Measurements from ENCODE around the gene OSBPL6.

OSBPL6 gene

GRCh38 chr2:178275600-178275999, 81.3 kb downstream of the OSBPL6 start:
- DNase-seq: no peak

DNA sequence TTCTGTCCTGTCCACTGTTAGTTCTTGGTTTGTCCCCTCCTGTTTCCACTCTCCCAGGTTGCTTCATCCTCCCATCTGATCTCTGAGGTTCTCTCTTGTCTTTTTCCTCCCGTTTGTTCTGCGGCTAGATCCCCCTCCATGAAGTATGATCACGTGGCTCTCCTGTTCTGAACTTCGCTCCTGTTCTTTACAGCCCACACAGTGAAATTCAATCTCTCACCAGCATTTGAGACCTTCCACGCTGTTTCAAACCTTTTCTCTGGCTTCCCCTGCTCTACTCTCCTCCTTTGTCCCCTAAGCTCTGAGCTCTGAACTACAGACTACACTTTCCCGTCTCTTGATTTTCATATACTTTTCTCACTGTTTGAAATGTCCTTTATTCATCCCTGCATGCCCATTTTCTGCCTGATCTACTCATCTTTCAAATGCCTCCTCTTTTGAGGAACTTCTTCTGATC, 83.5 kb downstream of the OSBPL6 start:
- DNase-seq: no peak

DNA sequence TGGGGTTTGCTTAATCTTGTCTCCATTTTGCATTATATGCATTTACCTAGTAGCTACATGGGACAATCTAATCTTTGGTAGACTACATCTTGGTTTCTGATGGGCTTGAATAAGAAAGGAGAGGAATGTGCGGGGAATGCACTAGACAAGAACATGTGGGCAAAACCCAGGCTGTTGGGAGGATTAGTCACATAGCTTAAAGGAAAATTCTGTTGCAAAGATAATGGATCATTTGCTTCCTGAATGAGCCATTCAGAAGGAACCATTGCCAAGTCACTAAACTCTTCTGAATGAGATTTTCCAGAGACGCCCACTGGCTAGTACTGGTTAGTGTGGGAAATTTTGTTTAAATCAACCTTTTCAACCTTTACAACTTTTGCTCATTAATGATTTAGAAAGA, 84.8 kb downstream of the OSBPL6 start:
- DNase-seq: no peak

DNA sequence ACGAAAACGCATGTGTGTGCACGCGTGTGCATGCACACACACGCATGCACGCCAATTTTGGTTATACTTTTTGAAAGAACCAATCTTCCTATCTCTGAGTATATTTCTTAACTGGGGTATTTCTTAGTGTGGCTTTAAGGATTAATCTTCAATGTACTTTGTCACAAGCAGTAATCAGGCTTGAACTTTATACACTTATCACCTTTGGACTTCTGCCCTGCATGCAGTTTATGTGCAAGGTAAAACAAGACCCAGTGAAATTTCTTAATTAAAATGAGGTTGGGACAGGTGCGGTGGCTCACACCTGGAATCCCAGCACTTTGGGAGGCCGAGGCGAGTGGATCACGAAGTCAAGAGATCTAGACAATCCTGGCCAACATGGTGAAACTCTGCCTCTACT, 85.3 kb downstream of the OSBPL6 start:
- DNase-seq: no peak

GRCh38 chr2:178280244-178280852, 86.0 kb downstream of the OSBPL6 start:
- no peak for DNase-seq

DNA sequence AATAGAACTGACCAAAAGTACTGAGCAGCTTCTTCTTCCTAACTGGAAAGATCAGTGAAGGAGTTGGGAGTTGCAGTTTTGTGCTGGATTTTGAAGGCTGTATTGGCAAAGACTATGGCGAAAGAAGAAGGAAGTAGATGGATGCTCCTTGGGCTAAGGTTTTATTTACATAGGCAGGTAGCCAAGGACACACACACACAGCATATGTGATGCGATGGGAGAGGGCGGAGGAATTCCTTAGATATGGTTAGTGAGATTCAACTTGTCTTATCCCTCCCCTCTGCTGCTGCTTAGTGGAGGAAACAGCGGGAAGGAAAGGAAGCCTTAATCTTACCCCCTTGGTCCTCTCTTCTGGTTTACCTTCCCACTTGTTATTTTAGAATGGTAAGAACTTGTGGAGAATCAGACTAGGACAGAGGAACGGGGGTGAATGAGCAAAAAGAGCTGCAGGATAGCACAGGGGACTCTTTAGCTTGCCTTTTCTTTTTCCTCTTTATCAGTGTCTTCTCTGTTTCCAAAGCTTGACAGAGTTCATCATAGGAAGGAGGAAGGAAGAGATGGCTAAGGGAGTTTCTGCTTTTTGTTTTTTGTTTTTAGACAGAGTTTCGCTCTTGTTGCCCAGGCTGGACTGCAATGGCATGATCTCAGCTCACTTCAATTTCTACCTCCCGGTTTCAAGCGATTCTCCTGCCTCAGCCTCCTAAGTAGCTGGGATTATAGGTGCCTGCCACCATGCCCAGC, 87.9 kb downstream of the OSBPL6 start:
- DNase-seq: no peak

DNA sequence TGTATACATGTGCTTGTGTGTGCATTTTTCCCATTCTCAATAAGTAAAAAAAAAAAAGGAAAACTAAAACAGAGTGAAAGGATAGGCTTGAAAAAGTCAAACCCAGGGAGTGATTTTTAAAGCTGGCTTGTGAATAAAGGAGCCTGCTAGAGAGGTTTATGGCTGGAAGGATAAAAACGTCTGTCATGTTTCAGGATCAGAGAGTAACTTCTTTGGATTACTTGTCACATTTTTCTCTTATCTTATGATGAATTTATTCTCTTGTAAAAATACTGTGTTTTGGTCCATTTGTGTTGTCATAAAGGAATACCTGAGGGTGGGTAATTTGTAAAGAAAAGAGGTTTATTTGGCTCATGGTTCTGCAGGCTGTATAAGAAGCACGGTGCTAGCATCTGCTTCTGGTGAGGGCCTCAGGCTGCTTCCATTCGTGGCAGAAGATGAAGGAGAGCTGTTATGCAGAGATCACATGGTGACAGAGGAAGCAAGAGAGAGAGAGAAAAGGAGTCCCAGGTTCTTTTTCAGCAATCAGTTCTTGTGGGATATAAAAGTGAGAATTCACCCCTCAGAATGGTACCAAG, 89.1 kb downstream of the OSBPL6 start:
- DNase-seq: no peak

DNA sequence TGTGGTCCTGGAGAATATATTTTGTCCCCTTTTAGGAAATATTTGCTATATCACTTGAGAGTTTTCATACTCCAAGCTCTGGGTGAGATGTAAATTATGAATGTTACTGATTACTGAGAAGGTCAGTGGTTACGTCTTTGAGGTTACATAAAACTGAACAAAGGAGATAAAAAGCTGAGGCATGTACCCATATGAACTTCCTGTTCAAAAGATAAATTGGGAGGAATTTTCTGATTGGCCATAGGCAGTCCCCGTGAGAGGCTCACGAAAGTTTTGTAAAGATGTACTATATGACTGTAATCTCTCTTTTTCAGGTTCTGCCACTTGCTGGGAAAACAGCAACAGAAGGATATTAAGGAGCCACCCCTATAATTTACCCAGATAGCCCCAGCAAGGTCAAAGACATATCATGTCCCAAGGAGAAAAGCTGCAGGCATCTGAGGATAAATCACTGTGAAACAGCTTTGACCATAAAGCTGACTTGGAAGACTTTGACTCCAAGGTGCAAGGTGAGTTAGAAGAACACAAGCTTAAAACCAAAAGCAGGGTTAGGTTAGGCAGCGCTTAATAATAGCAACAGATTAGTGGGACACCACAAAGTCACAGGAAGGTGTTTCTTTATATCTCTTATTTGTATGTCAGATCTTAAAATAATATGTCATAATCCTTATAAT, 90.4 kb downstream of the OSBPL6 start:
- DNase-seq: no peak

DNA sequence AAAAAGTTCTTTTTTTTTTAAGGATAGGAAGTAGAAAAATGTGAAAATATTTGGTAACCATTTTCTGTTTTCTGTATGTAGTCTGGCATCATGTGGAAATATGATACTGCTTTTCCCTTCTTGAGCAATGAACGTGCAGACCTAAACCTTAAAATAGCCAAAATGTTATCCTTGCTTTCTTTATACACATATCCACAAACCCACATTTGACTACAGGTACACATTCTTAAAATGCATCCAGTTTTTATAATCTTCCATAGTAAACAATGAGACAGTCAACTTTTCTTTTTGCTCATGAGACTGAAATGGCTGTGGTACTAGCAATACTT, 90.9 kb downstream of the OSBPL6 start:
- DNase-seq: no peak

- no peak for DNase-seq
Measured at GRCh38 chr2:178286636-178287035, 92.3 kb downstream of the OSBPL6 start.

GRCh38 chr2:178287652-178288344, 93.5 kb downstream of the OSBPL6 start:
- no peak for DNase-seq

DNA sequence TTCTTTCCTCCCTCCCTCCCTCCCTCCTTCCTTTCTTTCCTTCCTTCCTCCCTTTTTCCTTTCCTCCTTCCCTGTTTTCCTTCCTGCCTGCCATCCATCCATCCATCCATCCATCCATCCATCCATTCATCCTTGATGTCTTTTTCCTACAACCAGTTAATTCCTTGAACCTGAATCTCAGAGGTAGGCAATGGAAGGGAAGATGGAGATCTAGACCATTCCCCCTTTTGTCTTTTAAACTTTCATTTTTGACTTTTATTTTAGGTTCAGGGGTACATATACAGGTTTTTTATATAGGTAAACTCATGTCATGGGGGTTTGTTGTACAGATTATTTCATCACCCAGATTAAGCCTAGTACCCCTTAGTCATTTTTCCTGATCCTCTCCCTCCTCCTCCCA, 97.4 kb downstream of the OSBPL6 start:
- DNase-seq: no peak

GRCh38 chr2:178292586-178292985, 98.3 kb downstream of the OSBPL6 start:
- no peak for DNase-seq

DNA sequence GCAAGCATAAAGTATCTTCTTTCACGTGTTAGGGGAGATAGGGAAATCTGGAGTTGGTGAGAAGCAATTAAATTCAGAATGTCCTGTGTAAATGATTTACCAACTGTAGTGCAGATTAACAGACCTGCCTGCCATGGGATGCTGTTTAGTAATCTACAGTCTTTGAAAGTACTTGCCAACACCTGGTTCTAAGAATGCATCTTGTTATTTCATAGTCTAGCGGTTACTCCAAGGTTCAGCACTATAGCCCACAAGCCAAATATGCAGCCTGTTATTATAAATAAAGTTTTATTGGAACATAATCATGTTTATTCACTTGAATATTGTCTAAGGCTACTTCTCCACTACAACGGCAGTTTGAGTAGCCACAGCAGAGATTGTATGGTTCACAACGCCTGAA, 100.8 kb downstream of the OSBPL6 start:
- no peak for DNase-seq

DNA sequence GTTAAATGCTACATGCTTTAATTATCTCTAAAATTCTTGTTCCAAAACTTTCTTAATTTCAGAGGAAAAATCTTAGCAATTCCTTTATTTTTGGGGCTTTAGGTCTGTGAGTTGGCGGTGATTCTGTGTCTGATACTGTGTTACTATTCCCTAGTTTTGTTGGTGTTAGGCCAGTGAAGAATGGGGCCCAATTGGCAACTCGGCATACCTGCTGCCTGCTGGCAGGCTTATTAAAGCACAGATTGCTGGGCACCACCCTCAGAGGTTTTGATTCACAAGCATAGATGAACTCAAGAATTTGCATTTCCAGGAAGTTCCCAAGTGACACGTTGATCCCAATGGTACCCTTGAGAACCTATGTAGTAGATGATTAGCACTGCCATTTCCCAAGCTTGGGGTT, 101.6 kb downstream of the OSBPL6 start:
- no peak for DNase-seq

DNA sequence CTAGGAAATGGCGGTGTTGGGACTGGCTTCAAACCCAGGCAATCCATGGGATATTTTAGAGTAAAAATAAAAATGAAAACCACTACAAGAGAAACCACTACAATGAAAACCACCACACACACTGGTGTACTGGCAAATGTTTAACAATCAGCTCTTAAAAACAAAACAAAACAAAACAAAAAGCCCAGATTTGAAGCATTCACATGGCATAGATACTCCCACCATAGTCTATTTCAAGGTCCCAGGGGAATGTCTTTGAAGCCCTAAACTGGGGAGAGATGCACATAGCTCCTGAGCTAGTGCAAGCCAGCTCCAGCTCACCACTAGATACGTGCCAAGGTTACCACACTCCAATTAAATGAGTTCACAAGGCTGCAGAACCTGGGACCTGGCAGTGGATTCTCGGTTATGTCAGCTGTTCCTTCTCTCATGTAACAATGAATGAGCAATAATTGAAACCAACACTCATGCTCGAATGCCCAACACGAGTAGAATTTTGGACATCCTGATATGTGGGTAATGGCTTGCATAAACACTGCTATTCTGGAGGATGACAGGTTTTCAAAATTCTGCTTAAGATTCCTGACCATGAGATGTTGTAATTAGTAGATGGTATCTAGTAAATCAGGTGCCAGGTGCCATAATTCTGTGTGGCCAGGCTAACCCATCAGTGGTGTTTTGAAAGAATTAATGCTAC, 102.2 kb downstream of the OSBPL6 start:
- DNase-seq: no peak

GRCh38 chr2:178297091-178297411, 102.7 kb downstream of the OSBPL6 start:
- no peak for DNase-seq

DNA sequence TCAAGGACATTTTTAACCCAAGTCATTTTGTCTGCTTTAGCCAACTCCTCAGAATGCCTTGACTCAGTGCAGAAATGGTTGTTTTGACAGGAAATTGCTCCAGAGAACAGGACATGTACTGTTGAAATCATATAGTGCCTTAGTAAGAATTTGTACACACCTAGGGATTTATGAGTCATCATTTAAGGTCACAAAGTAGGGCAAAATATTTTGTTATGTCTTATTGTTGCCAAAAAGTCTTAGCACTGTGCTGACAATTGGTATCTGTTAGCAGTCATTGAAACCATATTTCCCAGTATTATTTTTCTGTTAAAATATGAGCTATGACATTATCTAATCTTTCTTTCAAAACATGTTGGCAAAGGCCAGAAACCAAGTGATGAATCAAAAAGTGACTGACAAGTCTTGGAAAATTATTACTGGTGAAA, 104.5 kb downstream of the OSBPL6 start:
- no peak for DNase-seq

- no peak for DNase-seq
Measured at GRCh38 chr2:178301649-178302238, 107.4 kb downstream of the OSBPL6 start.

DNA sequence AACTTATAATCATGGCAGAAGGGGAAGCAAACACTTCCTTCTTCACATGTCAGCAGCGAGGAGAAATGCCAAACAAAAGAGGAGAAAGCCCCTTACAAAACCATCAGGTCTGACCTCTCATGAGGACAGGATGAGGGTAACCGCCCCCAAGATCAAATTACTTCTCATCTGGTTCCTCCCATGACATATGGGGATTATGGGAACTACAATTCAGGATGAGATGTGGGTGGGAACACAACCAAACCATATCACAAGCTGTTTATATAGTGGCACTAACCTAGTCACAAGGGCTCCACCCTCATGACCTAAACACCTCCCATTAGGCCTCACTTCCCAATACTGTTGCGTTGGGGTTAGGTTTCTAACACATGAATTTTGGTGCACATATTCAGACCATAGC, 110.0 kb downstream of the OSBPL6 start:
- DNase-seq: no peak

DNA sequence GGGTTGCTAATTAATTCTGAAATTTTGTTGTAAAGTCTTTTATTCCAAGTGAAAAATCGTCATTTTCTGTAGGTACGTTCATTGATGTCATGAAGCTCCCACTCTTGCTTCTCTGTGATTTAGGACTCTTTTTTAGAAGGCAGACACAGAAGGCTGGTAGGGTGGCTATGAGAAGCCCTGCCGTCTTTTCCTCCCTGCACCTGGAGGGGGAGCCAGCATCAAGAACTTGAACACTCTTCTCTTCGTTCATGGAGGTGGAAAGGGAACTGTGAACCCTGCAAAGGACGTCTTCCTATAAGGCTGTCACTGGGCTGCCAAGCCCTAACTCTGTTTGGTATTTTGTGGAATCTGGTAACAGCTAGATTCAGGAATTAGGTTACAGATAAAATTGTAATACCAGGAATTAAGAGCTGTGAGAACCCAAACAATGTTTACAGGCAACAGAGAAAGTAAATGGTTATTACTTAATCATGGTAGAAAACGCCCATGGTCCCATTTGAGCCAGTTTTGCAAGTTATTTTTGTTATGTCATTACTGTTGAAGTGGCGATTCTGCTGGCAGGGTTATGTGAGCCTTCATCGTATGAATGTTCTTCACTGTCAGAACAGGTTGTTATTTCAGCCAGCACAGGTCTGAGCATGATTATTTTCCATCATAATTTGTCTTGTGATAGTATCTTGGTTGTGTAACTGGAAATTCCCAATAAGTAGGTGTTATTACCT, 112.2 kb downstream of the OSBPL6 start:
- peak; percentile 45 for DNase-seq

DNA sequence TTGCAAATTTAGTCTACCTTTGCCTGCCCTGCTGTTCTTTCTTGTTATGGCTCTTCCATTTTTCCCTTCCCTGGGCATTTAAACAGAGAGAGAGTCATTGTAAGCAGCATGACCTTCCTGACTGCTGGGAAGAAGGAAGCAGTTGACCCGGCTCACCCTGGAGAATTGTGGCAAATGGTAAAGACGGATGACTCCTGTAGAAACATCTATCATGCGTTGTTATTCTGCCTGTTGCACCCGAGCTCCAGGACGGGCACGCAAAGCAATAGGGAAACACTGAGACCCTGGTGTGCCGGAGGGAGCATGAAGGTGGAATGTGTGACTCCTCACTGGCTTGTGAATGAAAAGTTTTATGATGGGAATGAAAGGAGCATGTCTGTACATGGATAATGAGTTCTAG, 113.3 kb downstream of the OSBPL6 start:
- no peak for DNase-seq
